K562 (cell line): Measurements from ENCODE around the gene ZNF334. TPM values are rescaled to one million over a fixed set of nuclear protein-coding genes. Genes with fewer than 3 reads are reported as not detected.

Experiments
- ATAC-seq: fragments of 200-7000 bp; cut with Tn5 transposase; 3 replicates; pipeline ENCODE4 v1.9.1; 2020; ENCODE audit warnings: moderate library complexity
- BruUV-seq: library from RNA; stranded (reverse); fragments of 400-500 nt; replicated peaks from 2 replicates; lab custom pipeline; 2021; lab: Mats Ljungman, UMichigan
- CTCF ChIA-PET: fragments of 300-600 bp; formaldehyde crosslinking; extraction: SDS; loops from one replicate; lab custom pipeline; 2021; ENCODE audit warnings: low intra/inter-chr PET ratio; lab: Yijun Ruan, JAX
- POLR2A ChIA-PET: fragments of 300-600, 350-650 bp; sonication (Branson Sonifier 250); formaldehyde crosslinking; extraction: SDS; loops from one replicate; lab custom pipeline; 2021; ENCODE audit warnings: antibody characterized with exemption, inconsistent platforms; lab: Yijun Ruan, JAX
- DNase-seq, 4 experiments: peaks; one replicate each; pipeline versions ENCODE4 v3.0.0 to v3.0.0-alpha.2; 2011 to 2018; ENCODE audit warnings: low spot score in 3 of 4, mixed read lengths in 3 of 4; ENCODE audit errors: extremely low read depth in 1 of 4
- FAIRE-seq: peaks from 2 replicates; lab custom pipeline; 2011; peaks lifted over from hg19 to GRCh38; lab: Jason Lieb, UNC
- H2AFZ ChIP-seq: 2 replicates; pipeline ENCODE4 v1.6.0; 2011; ENCODE audit warnings: low read depth, low read length, control low read depth, inconsistent platforms
- H3K27ac ChIP-seq: fragments of 200-600 bp; 3 replicates; pipeline ENCODE4 v1.8.0; 2011; ENCODE audit warnings: low read depth, mild to moderate bottlenecking, control low read depth, inconsistent platforms, low read length, moderate library complexity, mixed read lengths; ENCODE audit errors: extremely low read depth
- H3K27me3 ChIP-seq, 2 experiments: fragments of 300-600 bp in 1 of 2; 2 replicates in 1 of 2; 3 replicates in 1 of 2; pipeline versions ENCODE4 v1.6.0 to v1.8.0; 2011; ENCODE audit warnings: inconsistent platforms in 2 of 2, low read length in 2 of 2, mild to moderate bottlenecking in 1 of 2, mixed read lengths in 1 of 2, moderate library complexity in 1 of 2; ENCODE audit not compliant: control insufficient read depth in 2 of 2, insufficient read depth in 2 of 2
- H3K36me3 ChIP-seq: fragments of 300-600 bp; 3 replicates; pipeline ENCODE4 v1.8.0; 2011; ENCODE audit warnings: mild to moderate bottlenecking, low read length, inconsistent platforms; ENCODE audit not compliant: control insufficient read depth, insufficient read depth
- H3K4me1 ChIP-seq, 2 experiments: fragments of 200-600 bp in 1 of 2; replicated peaks in 1 of 2; 2 replicates in 1 of 2; 3 replicates in 1 of 2; pipeline versions ENCODE4 v1.5.1 to v1.8.0; 2011; ENCODE audit warnings: inconsistent platforms in 2 of 2, low read length in 2 of 2, mild to moderate bottlenecking in 1 of 2, mixed read lengths in 1 of 2, moderate library complexity in 1 of 2; ENCODE audit not compliant: control insufficient read depth in 2 of 2, insufficient read depth in 2 of 2
- H3K4me2 ChIP-seq: 2 replicates; pipeline ENCODE4 v1.6.1; 2011; ENCODE audit warnings: low read length, control low read depth, inconsistent platforms, mixed read lengths; ENCODE audit not compliant: insufficient read depth
- H3K4me3 ChIP-seq: fragments of 200-600 bp; sonication (generic), shearing (Covaris generic); 2 replicates; pipeline ENCODE4 v1.5.1; 2016; ENCODE audit warnings: control low read depth, inconsistent platforms
- H3K79me2 ChIP-seq: fragments of 200-600 bp; 3 replicates; pipeline ENCODE4 v1.8.0; 2011; ENCODE audit warnings: low read length, inconsistent platforms; ENCODE audit not compliant: control insufficient read depth, insufficient read depth
- H3K9ac ChIP-seq, 2 experiments: 2 replicates each; pipeline versions ENCODE4 v1.6.0 to v1.6.1; 2011; ENCODE audit warnings: low read depth in 2 of 2, low read length in 2 of 2, control low read depth in 1 of 2, inconsistent platforms in 1 of 2, mild to moderate bottlenecking in 1 of 2, mixed read lengths in 1 of 2; ENCODE audit not compliant: insufficient read depth in 1 of 2
- H3K9me1 ChIP-seq: one replicate; pipeline ENCODE4 v1.6.0; 2011; ENCODE audit warnings: inconsistent platforms, mild to moderate bottlenecking, low read length, moderate library complexity; ENCODE audit not compliant: control insufficient read depth, insufficient read depth
- H3K9me3 ChIP-seq: replicated peaks from 2 replicates; pipeline ENCODE4 v1.5.1; 2011; ENCODE audit warnings: low read depth, low read length, inconsistent platforms; ENCODE audit not compliant: control insufficient read depth, insufficient read depth
- H4K20me1 ChIP-seq: replicated peaks from 2 replicates; pipeline ENCODE4 v1.6.1; 2011; ENCODE audit warnings: low read length, inconsistent platforms, mixed read lengths; ENCODE audit not compliant: control insufficient read depth, insufficient read depth
- ADNP ChIP-seq: fragments of 200-800 bp; sonication (Bioruptor generic); IDR thresholded peaks from 2 replicates; pipeline ENCODE4 v1.6.1; 2016; ENCODE audit warnings: missing genetic modification characterization, missing compliant biosample characterization
- CBX3 ChIP-seq, 2 experiments: IDR thresholded peaks; 1 replicate in 1 of 2; 2 replicates in 1 of 2; pipeline ENCODE4 v1.6.1; 2012; ENCODE audit warnings: inconsistent platforms in 2 of 2, low read length in 2 of 2, borderline replicate concordance in 1 of 2, control low read depth in 1 of 2
- CEBPB ChIP-seq: fragments of 450-650 bp; IDR thresholded peaks from 2 replicates; pipeline ENCODE4 v1.6.1; 2016; ENCODE audit warnings: missing genetic modification characterization, missing compliant biosample characterization
- FOXK2 ChIP-seq, 2 experiments: fragments of 450-650 bp; IDR thresholded peaks in 1 of 2; conservative IDR thresholded peaks in 1 of 2; 2 replicates each; pipeline ENCODE4 v1.6.1; 2016; ENCODE audit warnings: low read depth in 2 of 2, mild to moderate bottlenecking in 1 of 2
- LEF1 ChIP-seq: fragments of 450-650 bp; IDR thresholded peaks from 2 replicates; pipeline ENCODE4 v1.6.1; 2016; ENCODE audit warnings: mild to moderate bottlenecking
- NFIX ChIP-seq: fragments of 250-450 bp; sonication (Bioruptor Pico); IDR thresholded peaks from 2 replicates; pipeline ENCODE4 v1.4.0; 2020; ENCODE audit warnings: low read depth, mild to moderate bottlenecking, moderate library complexity
- SRSF7 ChIP-seq: fragments of 200-400 bp; formaldehyde crosslinking; optimal IDR thresholded peaks from 2 replicates; pipeline ENCODE3; 2017; ENCODE audit warnings: mild to moderate bottlenecking, low read depth, low read length
- TAF1 ChIP-seq: IDR thresholded peaks from 2 replicates; pipeline ENCODE4 v1.6.1; 2011; ENCODE audit warnings: mild to moderate bottlenecking, low read length, moderate library complexity; ENCODE audit not compliant: insufficient read depth, control insufficient read depth, severe bottlenecking; ENCODE audit errors: extremely low read depth
- ZBTB40 ChIP-seq, 2 experiments: fragments of 450-650 bp in 1 of 2; sonication (generic) in 1 of 2; formaldehyde crosslinking in 1 of 2; IDR thresholded peaks; 2 replicates each; pipeline versions ENCODE4 v1.7.1 to v1.9.0; 2016 to 2022; ENCODE audit warnings: inconsistent platforms in 1 of 2, mild to moderate bottlenecking in 1 of 2, missing genetic modification reagents in 1 of 2
- ZFP36 ChIP-seq: fragments of 150-350 bp; IDR thresholded peaks from 2 replicates; pipeline ENCODE4 v1.6.1; 2018; ENCODE audit warnings: low read length, low read depth; ENCODE audit not compliant: partially characterized antibody
- ZNF140 ChIP-seq: fragments of 250-450 bp; sonication (Bioruptor Pico); IDR thresholded peaks from 2 replicates; pipeline ENCODE4 v1.8.0; 2021; ENCODE audit warnings: moderate library complexity, mild to moderate bottlenecking, inconsistent platforms
- ZNF384 ChIP-seq: IDR thresholded peaks from 2 replicates; pipeline ENCODE4 v1.6.1; 2012; ENCODE audit warnings: low read depth, low read length, improper control_type of control experiment
- ZNF551 ChIP-seq: fragments of 250-450 bp; sonication (Bioruptor Pico); IDR thresholded peaks from 2 replicates; pipeline ENCODE4 v1.5.0; 2021; ENCODE audit warnings: mild to moderate bottlenecking, moderate library complexity
- ZNF583 ChIP-seq: fragments of 250-450 bp; sonication (Bioruptor Pico); IDR thresholded peaks from 2 replicates; pipeline ENCODE4 v1.4.0; 2020
- WGBS: fragments of 100-300 bp; shearing (Covaris generic); methylation state at CpG from one replicate; pipeline ENCODE4 v1.1.6; 2016; ENCODE audit warnings: low coverage, mixed read lengths; ENCODE audit not compliant: insufficient coverage; ENCODE audit errors: missing lambda C conversion rate; 5-methylcytosine and 5-hydroxymethylcytosine counted together
- in situ Hi-C: fragments of 300-500 bp; cut with MboI; formaldehyde crosslinking; loops from 4 replicates; pipeline ENCODE4 v1.15.0; 2018; ENCODE audit warnings: inconsistent platforms, mixed read lengths
- intact Hi-C: fragments of 100-400 bp; cut with micrococcal nuclease; formaldehyde crosslinking; loops from 2 replicates; pipeline ENCODE4 v1.14.2; 2022
- polyA plus RNA-seq, 8 experiments: library from polyadenylated mRNA; depleted of rRNA in 4 of 8; stranded (reverse) in 5 of 8; unstranded in 3 of 8; fragments of >200 nt; fragmentation: Nextera tagmentation in 2 of 8; fragmentation: Illumina TruSeq in 1 of 8; extraction: Ambion mirVana in 2 of 8; extraction: Trizol in 1 of 8; gene quantifications; 2 replicates each; pipeline versions ENCODE4 v1.2.1 to v1.2.3, GENCODE V29; 2011 to 2014; ENCODE audit warnings: inconsistent platforms in 1 of 8, missing spikeins in 1 of 8
- total RNA-seq, 7 experiments: library from RNA; depleted of rRNA in 6 of 7; stranded (reverse); fragments of >200 nt in 6 of 7; fragmentation: Illumina TruSeq in 2 of 7; extraction: Trizol in 2 of 7; gene quantifications; 2 replicates each; pipeline versions ENCODE4 v1.2.1 to v1.2.3, GENCODE V29; 2011 to 2021; ENCODE audit warnings: low replicate concordance in 1 of 7

Gene ZNF334
- total and polyA plus RNA-seq, 9 of the 15 experiments (the other 6 are each of a cell fraction or from before 2014, with no cell fraction given), result 0.06 to 0.27 (median 0.21) TPM; not detected in 1

GRCh38 chr20:46544576-46544975 is 31.2 kb upstream of the ZNF334 start:
- POLR2A ChIA-PET, result no interaction called here
- Histone ChIP-seq H3K4me1 (peaks cover 0 to 15% of the 10 kb centered on the region in 2 experiments; a peak in 1 of 5 replicates), H3K4me2 (no peak overlapping the region), H3K27me3 (peaks cover 9 to 40% of the 10 kb centered on the region in 2 experiments; a peak in 4 of 5 replicates), H3K27ac (no peak overlapping the region), H3K9me3 (no peaks in the 10 kb centered on the region), H3K9ac (no peak overlapping the region), H3K36me3 (no peaks in the 10 kb centered on the region), H3K79me2 (no peaks in the 10 kb centered on the region), H2AFZ (no peak overlapping the region), H3K9me1 (no peaks in the 10 kb centered on the region), H4K20me1 (no peaks in the 10 kb centered on the region), H3K4me3 (no peak overlapping the region)
- FAIRE-seq, result no peak
- intact Hi-C loops (no loop called here), in situ Hi-C loops (no loop called here)
- CTCF ChIA-PET, result no interaction called here
- no peak for DNase-seq
- ATAC-seq, result no peak
- no TSS peak for BruUV-seq
- WGBS, result 3% methylated on average over 3 of the region's 3 CpGs
- TF ChIP-seq TAF1 (no peak), SRSF7 (no peak), ZNF140 (CRISPR knock-in tag) (no peak), ZBTB40 (IDR thresholded peaks at IDR 0.05) (no peak), ZBTB40 (CRISPR knock-in tag; IDR thresholded peaks at IDR 0.05) (no peak), ZFP36 (no peak), ZNF384 (no peak), ZNF551 (CRISPR knock-in tag) (no peak), ADNP (tag) (no peak), LEF1 (no peak), FOXK2 (conservative IDR thresholded peaks at IDR 0.05 in 1 of 2, IDR thresholded peaks at IDR 0.05 in 1 of 2; ENCODE audit: low read depth in 2 of 2) (no peak), ZNF583 (CRISPR knock-in tag) (no peak), NFIX (no peak), CEBPB (tag) (no peak), CBX3 (IDR thresholded peaks at IDR 0.05; ENCODE audit: borderline replicate concordance in 1 of 2, low read length in 2 of 2) (no peak)
